ENCODE measurements around the gene MCF2L2.

DNA sequence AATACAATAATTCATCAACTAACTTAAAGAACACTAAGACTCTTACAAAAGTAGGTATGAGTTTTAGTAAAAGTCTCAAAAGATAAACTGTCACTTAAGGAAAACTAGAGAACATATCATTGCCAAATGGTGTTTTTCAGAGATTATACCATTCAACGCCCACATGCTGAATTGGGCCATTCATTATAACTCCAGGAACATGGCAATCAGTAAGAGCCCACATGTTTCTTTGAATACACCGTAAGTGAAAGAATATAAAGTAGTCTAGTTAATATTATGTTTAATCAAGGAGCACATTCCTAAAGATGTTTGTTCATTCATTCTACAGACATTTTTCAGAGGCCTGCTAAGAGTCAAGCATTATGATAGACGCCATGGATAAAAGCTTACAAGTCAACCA is 152.5 kb downstream of the MCF2L2 start:
- TF ChIP-seq, protein P1, sequence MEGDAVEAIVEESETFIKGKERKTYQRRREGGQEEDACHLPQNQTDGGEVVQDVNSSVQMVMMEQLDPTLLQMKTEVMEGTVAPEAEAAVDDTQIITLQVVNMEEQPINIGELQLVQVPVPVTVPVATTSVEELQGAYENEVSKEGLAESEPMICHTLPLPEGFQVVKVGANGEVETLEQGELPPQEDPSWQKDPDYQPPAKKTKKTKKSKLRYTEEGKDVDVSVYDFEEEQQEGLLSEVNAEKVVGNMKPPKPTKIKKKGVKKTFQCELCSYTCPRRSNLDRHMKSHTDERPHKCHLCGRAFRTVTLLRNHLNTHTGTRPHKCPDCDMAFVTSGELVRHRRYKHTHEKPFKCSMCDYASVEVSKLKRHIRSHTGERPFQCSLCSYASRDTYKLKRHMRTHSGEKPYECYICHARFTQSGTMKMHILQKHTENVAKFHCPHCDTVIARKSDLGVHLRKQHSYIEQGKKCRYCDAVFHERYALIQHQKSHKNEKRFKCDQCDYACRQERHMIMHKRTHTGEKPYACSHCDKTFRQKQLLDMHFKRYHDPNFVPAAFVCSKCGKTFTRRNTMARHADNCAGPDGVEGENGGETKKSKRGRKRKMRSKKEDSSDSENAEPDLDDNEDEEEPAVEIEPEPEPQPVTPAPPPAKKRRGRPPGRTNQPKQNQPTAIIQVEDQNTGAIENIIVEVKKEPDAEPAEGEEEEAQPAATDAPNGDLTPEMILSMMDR (IDR thresholded peaks at IDR 0.05), result no peak
- TF ChIP-seq POLR2AphosphoS5 (IDR thresholded peaks at IDR 0.05; ENCODE audit: insufficient read depth in 1 of 2, low read depth in 1 of 2), result no peak

All from vagina (tissue), 2 donors.